Loucy (cell line): ENCODE results near the gene FYN.

Source experiments
- CTCF ChIP-seq: fragments of 200-600 bp; sonication (generic); conservative IDR thresholded peaks from 2 replicates; pipeline ENCODE4 v1.5.1; 2014; ENCODE audit warnings: mild to moderate bottlenecking, antibody characterized with exemption, low read length
- EZH2phosphoT487 ChIP-seq: fragments of 200-600 bp; IDR thresholded peaks from 2 replicates; pipeline ENCODE4 v1.6.1; 2018; ENCODE audit warnings: antibody characterized with exemption, mild to moderate bottlenecking, moderate library complexity, borderline replicate concordance

- TF ChIP-seq CTCF (no peak), EZH2phosphoT487 (no peak)
Observed at GRCh38 chr6:111769365-111770152, 103.7 kb downstream of the FYN start.
